ENCODE data around the gene NAT8L.

The NAT8L gene

GRCh38 chr4:2072971-2073807 is 14.1 kb downstream of the NAT8L start:
- H3K4me3 ChIP-seq (ENCODE audit: low read depth, low read length) = no peak overlapping the region
- DNase-seq (ENCODE audit: low read depth) = no peak
- in situ Hi-C loops (cut with HindIII; ENCODE audit: low sequenced_read_pairs) = no loop called here
- TF ChIP-seq, protein P1, sequence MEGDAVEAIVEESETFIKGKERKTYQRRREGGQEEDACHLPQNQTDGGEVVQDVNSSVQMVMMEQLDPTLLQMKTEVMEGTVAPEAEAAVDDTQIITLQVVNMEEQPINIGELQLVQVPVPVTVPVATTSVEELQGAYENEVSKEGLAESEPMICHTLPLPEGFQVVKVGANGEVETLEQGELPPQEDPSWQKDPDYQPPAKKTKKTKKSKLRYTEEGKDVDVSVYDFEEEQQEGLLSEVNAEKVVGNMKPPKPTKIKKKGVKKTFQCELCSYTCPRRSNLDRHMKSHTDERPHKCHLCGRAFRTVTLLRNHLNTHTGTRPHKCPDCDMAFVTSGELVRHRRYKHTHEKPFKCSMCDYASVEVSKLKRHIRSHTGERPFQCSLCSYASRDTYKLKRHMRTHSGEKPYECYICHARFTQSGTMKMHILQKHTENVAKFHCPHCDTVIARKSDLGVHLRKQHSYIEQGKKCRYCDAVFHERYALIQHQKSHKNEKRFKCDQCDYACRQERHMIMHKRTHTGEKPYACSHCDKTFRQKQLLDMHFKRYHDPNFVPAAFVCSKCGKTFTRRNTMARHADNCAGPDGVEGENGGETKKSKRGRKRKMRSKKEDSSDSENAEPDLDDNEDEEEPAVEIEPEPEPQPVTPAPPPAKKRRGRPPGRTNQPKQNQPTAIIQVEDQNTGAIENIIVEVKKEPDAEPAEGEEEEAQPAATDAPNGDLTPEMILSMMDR (IDR thresholded peaks at IDR 0.05; ENCODE audit: low read depth, low read length, missing control alignments) = no peak

GRCh38 chr4:2073808-2074481 is 14.8 kb downstream of the NAT8L start:
- in situ Hi-C loops (cut with HindIII; ENCODE audit: low sequenced_read_pairs) = no loop called here
- no peak for DNase-seq (ENCODE audit: low read depth)
- TF ChIP-seq, protein P1 (IDR thresholded peaks at IDR 0.05; ENCODE audit: low read depth, low read length, missing control alignments) = no peak
- no peak overlapping the region for H3K4me3 ChIP-seq (ENCODE audit: low read depth, low read length)

DNA sequence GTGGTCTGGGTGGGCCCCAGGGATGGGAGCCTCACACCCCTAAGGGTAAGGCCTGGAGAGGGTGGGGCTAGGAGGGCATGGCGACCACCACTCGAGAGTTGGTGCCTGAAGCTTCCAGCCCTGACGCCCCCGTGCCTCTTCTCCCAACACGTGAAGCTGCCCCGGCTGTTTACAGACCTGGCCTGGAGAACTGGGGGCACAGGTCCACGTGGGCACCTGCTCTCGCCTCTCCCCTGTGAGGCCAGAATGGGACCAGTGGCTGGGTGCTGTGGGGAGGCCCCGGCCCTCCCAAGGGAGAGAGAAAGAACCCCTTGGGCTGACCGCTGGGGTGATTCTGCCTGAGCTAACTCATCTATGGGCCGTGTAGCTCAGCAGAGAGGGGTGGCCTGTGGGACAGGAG is 15.5 kb downstream of the NAT8L start:
- no peak overlapping the region for H3K4me3 ChIP-seq (ENCODE audit: low read depth, low read length)
- no peak for DNase-seq (ENCODE audit: low read depth)
- in situ Hi-C loops (cut with HindIII; ENCODE audit: low sequenced_read_pairs) = no loop called here
- TF ChIP-seq, protein P1 (IDR thresholded peaks at IDR 0.05; ENCODE audit: low read depth, low read length, missing control alignments) = no peak

DNA sequence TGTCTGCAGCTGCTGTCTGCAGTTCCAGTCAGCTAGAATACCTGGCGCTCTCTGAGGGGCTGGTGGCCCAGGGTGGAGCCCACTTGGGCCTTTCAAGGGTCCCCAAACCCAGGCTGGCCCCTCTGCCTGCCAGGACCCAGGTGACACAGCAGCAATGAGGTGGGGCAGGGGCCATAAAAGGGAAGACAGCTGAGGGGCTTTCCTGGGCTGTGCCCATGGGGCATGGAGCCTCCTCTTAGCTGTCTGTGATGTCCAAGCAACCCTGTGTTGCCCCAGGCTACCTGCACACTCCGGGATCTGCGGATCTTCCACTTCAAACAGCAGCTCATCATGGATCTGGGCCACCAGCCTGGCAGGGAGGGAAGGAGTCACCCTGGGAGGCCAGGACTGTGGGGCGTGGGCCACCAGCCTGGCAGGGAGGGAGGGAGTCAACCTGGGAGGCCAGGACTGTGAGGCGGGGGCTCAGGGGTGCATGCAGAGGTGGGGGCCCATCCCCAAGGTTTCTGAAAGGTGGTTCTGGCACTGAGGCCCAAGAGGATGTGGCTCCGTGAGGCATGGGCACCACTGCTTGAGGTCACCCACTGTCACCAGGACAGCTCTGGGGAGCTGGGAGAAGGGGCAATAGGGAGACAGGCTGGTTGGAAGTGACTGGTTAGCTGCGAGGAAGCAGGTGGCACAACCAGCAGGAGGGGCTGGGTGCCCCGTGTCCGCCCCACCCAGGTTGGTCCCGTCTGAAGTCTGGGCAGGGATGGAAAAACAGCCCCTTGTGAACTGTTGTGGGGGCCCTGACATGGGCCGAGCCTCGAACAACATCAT is 16.3 kb downstream of the NAT8L start:
- no peak for DNase-seq (ENCODE audit: low read depth)
- no peak overlapping the region for H3K4me3 ChIP-seq (ENCODE audit: low read depth, low read length)
- in situ Hi-C loops (cut with HindIII; ENCODE audit: low sequenced_read_pairs) = no loop called here
- TF ChIP-seq, protein P1 (IDR thresholded peaks at IDR 0.05; ENCODE audit: low read depth, low read length, missing control alignments) = no peak

DNA sequence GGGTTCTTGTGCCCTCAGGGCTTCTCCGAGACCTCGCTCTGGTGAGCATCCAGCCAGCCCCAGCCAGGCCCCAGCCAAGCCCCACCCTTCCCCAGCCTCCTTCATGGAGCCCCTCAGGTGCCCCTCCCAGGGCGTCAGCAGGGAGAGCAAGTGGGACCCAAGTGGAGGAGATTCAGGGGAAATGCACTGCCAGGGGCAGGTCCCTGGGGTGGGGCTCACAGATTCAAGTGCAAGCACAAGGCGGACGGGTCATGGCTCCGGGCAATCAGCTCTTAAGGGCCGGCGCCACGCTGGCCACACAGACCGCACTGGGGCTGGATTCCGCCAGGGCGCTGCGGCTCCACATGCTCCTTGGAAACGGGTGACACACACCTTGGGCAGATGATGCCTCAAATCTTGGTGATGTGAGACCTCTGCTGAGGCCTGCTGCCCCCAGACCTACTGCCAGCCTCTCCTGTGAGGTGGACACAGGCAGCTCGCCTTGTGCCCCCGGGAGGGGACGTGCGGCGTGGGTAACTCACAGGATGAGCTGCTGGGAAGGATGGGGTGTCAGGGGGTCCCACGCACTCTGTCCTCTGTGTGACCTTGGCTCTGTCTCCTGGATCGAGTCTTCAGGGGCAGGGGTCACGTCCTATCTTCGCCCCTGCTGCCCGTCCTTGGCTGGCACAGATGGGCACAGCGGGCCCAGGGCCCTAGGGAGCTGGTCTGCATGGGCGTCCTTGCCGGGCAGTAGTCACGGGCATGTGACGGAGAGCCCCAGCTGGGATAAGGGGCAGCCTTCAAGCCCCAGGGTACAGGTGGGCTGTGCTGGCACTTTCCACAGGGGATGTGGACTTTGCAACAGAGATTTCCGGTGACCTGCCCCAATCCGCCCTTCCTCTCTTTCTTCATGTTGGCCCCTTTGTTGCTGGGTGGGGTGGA is 17.1 kb downstream of the NAT8L start:
- TF ChIP-seq, protein P1 (IDR thresholded peaks at IDR 0.05; ENCODE audit: low read depth, low read length, missing control alignments) = no peak
- H3K4me3 ChIP-seq (ENCODE audit: low read depth, low read length) = no peak overlapping the region
- in situ Hi-C loops (cut with HindIII; ENCODE audit: low sequenced_read_pairs) = no loop called here
- DNase-seq (ENCODE audit: low read depth) = no peak
